ENCODE data around the gene SLC43A3.

SLC43A3 gene

GRCh38 chr11:57430952-57431351 lies 4.0 kb upstream of the SLC43A3 start:
- no peak overlapping the region for H3K27ac ChIP-seq

DNA sequence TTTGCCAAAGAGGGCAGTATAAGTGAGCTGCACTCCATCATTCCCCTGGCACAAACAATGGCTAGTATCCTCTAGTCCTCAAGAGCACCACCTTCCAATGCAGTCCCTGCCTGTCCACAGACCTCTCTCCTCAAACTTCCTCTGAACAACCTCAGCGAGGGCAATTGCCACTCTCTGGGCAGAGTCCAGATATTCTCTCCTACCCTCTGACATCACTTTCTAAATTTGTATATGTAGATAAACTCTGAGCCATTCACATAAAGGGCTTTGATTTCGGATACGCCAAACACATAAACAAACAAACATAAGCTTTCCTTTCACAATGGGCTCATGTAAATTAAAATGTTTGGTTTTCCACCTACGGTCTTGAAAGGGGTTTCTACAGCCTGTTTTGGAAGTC lies 3.0 kb upstream of the SLC43A3 start:
- no peak overlapping the region for H3K27ac ChIP-seq
- DNase-seq (ENCODE audit: low read depth, low spot score), result no peak

More at GRCh38 chr11:57430952-57431351, 4.0 kb upstream of the SLC43A3 start:
- no peak for DNase-seq (ENCODE audit: low read depth, low spot score)

GRCh38 chr11:57428643-57429042 lies 1.7 kb upstream of the SLC43A3 start:
- DNase-seq (ENCODE audit: low read depth, low spot score), result no peak
- no peak overlapping the region for H3K27ac ChIP-seq

DNA sequence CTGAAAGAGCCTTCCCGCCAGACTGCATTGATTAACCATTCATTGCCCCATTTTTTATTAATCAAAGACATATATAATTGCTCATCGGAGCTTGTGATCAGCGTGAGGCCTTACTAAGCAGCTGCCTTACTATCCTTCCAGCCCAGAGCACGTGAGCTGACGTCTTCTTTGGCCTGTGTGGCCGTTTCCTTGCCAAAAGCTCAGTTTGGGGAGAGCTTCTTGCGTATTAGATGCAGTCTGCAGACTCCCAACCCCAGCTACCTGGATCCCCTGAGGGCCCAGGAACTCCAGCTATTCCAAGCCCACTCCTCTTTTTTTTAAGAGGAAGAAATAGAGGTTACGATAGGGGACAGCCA lies 784 bp upstream of the SLC43A3 start:
- no peak for DNase-seq (ENCODE audit: low read depth, low spot score)
- peak overlapping the region; percentile 90 for H3K27ac ChIP-seq

DNA sequence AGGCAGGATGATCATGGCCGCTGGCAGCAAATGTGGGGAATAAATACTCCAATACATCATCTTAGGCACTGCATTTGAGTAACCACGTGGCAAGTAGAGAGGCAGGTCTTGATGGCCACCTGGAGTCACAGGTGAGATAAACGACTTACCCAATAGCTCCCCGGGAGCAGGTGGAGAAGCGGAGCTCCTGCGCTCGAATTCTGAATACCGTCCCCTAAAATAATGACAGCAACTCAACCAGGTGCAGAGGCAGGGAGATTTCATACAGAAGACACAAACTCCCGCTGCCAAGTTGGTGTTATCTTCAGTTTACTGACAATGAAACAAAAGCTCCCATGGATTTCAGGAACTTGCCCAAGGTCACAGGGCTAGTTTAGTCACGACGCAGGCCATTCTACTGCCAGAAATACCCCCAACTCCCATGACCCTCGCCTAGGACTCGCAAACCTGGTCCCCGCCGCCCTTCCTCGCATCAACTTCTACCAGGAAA lies 437 bp downstream of the SLC43A3 start:
- no peak for DNase-seq (ENCODE audit: low read depth, low spot score)
- H3K27ac ChIP-seq, result peak overlapping the region; percentile 90

DNA sequence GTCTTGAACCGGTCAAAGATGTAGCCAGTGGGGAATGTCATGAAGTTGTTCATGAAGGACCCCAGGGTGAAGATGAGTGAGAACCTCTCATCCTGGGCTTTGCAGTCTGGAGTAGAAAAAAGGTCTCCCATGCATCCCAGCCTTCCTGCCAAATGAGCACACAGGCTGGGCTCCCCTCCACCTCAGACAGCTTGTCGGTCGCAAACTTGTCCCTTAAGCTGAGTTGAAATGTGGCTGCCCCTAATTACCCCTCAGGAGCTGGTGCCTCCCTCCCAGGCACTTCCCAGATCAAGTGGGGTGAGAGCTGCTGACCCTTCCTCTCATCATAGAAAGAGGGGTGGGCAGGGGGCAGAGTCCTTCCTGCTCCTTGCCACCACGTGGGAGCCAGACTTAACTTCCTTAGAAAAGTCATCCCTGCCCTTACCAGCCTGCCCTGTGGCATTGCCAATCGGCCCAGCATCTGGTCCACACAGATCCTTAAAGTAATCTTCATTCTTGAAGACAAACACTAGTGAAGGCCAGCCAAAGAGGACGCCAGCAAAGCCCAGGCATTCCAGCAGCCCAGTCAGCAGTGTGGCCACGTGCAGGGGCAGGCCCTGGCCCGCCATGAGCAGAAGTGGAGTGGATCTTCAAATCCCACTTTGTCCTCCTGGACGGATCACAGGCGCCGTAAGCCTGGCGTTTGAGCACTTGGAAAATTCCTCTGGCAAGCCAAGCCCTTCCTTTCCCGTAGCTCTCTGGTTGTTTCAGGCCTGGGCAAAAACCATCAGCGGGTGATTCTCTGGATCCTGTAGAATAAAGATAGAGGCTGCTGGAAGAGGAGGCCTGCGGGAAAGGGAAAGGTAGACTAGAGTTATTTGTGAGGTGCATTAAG lies 1.1 kb downstream of the SLC43A3 start:
- H3K27ac ChIP-seq, result peak overlapping the region; percentile 90
- no peak for DNase-seq (ENCODE audit: low read depth, low spot score)

DNA sequence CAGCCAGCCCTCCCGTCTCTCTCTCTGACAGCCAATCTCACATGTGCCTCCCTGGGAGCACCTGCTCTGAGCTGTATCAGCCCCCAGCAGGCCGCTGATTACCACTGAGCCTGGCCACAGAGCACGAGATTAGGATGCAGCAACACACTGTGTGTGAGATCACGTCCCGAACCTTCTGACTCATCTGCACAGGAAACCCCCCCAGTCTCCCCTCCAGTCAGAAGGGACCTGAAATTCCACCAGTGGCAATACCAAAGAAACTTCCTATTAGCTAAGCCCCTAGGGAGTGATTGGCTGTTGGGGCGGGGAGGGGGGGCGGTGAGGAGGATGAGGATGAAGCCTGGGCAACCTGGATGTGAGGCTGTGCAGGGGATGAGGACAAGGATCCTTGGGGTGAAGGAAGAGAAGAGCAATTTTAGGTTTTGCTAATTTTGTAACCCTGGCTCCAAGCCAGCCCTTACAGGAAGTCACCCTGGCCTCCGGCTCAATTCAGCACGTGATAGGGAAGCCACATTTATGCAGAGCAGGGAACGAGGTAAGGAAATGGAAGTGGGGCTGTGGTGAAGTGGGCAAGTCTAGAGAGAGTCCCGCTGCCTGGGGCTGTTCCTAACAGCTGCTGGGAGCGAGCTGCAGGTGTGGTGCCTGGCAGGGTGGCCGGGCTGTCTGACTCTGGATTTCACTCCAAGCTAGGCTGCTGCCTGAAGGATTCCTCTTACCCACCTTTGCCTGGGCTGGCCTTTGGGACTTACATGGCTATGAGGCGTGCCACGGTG lies 1.9 kb downstream of the SLC43A3 start:
- H3K27ac ChIP-seq, result peak overlapping the region; percentile 90
- DNase-seq (ENCODE audit: low read depth, low spot score), result no peak

DNA sequence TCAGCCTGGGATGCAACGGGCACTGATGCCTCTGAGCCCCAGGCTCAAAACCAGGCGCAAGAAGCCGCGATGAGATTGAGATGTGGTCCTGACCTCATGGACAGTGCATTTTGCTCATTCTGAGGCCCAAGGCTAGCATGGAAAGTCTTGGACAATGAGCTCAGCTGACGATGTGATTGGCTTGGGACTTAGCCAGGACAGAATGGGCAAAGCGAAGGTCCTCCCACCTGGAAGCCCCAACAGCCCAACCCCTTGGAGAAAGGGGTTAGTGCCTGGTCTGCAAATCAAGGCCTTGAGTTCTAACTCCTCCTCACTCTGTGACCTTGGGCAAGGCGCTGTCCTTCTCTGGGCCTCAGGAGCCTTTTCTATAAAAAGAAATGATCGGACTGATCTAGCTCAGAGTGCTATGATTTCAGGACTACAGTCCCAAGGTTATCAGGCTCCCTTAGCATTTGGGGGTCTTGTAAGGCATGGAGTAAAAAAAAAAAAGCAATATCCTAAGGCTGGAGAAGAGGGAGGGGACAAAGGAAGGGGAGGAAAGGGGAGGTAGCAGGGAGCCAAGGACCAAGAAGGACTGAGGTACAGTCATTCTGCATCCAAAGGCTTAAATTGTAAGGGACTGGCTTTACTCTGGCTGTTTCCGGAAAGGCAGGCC lies 2.7 kb downstream of the SLC43A3 start:
- H3K27ac ChIP-seq, result peak overlapping the region; percentile 90
- DNase-seq (ENCODE audit: low read depth, low spot score), result no peak

- no peak for DNase-seq (ENCODE audit: low read depth, low spot score)
These were observed 4.3 kb downstream of the SLC43A3 start for GRCh38 chr11:57422669-57423068.

DNA sequence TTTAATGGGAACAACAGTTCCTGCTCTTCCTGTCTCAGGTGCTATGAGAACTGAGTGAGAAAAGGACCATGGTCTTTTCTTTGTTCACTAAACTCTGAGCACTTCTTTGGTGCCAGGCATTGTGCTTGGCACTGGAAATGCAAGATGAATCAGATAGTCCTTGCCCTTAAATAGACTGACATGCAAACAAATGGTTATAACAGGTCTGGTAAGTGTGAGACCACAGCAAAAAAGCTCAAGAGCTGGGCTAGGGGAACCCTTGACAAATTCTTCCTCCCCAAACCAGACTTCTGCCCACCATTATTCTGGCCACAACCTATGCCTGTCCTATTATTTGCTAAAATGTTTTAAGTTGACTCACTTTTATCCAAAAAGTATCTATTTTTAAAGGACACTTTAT lies 5.1 kb downstream of the SLC43A3 start:
- no peak for DNase-seq (ENCODE audit: low read depth, low spot score)
- no peak overlapping the region for H3K27ac ChIP-seq

More at GRCh38 chr11:57422669-57423068, 4.3 kb downstream of the SLC43A3 start:
- no peak overlapping the region for H3K27ac ChIP-seq

DNA sequence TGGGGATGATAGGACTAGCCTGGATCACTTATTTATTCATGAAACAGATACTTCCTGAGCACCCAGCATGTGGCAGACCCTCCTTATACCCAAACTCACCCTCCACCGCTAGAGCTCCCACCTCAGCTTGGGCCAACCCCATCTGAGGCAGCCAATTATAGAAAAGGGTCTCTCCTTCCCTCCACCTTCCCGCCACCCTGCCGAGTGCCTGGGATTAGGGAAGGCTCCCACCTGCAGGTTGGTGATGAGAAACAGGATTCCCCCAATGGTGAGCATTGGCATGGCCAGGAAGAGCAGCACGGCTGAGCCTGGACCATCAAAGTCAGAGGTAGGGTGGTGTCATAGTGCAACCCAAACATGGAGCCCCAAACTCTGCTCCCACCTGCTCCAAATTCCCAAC lies 5.9 kb downstream of the SLC43A3 start:
- H3K27ac ChIP-seq, result no peak overlapping the region
- DNase-seq (ENCODE audit: low read depth, low spot score), result no peak

- DNase-seq (ENCODE audit: low read depth, low spot score), result no peak
- no peak overlapping the region for H3K27ac ChIP-seq
These were observed 7.8 kb downstream of the SLC43A3 start for GRCh38 chr11:57419146-57419545.

DNA sequence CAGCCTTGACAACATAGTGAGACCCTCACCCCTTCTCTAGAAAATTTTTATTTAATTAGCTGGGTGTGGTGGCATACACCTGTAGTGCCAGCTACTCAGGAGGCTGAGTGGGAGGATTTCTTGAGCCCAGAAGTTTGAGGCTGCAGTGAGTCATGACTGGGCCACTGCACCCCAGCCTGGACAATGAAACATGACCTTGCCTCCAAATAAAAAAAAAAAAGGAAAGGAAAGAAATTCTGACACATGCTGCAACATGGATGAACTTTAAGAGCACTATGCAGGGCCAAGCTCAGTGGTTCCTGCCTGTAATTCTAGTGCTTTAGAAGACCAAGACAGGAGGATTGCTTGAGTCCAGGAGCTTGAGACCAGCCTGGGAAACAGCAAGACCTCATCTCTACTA lies 8.8 kb downstream of the SLC43A3 start:
- DNase-seq (ENCODE audit: low read depth, low spot score), result no peak
- no peak overlapping the region for H3K27ac ChIP-seq

DNA sequence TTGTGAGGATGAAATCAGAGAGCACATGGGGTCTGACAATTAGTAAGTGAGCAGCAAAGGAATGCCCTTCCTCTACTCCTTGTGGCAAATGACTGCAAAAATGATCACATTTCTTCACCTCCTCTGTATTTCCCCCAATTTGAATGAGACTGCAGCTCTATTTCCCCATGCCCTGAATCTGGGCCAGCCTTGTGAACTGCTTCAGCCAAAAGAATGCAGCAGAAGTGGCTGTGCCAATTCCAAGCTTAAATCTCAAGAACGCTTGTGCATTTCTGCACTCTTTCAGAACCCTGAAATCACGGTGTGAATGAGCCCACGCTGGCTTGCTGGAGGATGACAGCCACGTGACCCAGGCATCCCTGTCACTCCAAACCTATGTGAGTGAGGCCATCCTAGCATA lies 9.9 kb downstream of the SLC43A3 start:
- DNase-seq (ENCODE audit: low read depth, low spot score), result no peak
- no peak overlapping the region for H3K27ac ChIP-seq

DNA sequence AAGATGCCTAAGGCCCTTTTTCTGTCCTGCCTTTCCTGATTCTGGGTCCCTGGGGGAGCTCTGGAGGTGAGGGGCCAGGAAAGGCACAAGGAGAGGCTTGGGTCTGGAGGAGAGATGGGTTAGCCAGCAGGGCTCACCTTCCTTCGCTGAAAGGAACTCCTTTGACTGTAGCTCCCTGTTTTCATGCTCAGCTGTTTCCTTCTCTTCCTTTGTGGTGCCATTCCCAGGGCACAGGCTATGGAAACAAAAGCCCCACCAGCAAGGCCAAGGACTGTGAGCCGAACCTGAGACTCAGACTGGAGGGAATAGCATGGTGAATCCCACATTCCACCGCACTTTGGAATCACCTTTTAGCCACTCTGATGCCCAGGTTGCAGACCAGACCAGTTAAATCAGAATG lies 10.5 kb downstream of the SLC43A3 start:
- H3K27ac ChIP-seq, result no peak overlapping the region
- DNase-seq (ENCODE audit: low read depth, low spot score), result no peak

GRCh38 chr11:57414612-57415212 lies 12.2 kb downstream of the SLC43A3 start:
- no peak overlapping the region for H3K27ac ChIP-seq

DNA sequence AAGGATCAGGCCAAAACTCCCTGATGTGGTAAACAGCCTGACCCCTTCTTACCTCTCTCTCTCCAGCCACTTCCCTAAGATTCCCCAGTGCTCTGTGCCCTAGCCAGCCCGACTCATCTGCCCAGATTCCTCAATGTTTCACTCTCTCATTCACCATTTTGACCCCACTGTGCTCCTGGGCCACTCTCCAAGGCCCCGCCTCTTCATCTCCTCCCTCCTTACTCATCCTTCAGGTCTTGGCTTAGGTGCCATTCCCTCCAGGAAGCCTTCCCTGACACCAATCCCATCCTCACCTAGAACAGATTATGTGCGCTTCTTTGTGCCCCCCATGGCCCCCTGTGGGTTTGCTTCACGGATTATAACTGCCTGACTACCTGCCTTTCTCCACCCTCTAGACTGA lies 13.2 kb downstream of the SLC43A3 start:
- DNase-seq (ENCODE audit: low read depth, low spot score), result no peak
- no peak overlapping the region for H3K27ac ChIP-seq

More at GRCh38 chr11:57414612-57415212, 12.2 kb downstream of the SLC43A3 start:
- DNase-seq (ENCODE audit: low read depth, low spot score), result no peak

DNA sequence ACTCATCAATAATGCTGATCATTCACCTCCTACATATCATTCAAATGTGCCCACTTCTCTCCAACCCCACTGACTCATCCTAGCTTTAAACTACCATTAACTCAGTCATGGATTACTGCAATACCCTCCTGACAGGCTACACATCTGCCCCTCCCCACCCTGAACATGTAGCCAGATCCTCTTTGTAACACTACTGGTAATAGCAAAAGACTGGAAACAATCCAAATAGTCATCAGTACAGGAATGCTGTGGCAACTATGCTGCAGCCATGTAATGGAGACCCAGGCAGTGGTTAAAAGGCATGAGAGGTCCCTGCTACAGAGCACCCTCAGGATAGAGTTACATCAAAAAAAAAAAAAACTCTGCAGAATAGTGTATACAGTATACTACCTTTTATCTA lies 16.6 kb downstream of the SLC43A3 start:
- no peak for DNase-seq (ENCODE audit: low read depth, low spot score)
- no peak overlapping the region for H3K27ac ChIP-seq

DNA sequence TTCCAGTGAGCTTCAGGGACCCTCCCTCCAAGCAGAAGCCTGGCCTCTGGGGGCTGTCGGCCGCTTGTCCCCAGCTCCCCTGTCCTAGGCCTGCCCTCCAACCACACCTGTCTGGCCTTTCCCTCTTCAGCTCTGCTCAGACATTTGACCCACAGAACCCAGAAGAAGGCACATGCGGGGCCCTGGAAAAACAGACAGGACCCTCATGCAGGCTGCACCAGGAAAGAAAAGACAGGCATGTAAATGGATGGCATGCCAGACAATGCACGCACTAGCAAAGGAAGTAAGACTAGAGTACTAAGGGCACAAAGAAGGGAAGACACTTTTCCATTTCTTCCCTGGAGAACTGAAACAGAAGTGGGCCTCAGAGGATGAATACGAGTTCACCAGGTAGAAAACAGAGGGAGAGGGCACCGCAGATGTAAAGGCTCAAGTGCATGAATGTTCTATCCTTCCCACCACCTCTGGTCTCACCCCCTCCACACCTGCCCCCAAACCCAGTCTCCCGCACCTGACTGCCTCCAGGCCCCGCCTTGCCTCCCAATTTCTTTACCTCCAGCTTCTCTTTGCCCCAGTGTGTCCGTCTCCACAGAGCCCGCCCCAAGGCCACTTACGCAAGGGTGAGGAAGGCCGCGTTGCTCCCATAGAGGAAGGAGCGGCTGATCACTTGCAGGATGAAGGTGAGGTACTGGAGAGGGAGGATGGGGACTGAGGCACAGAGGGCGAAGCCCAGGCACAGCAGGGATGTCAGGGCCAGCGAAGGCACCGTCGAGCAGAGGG lies 17.4 kb downstream of the SLC43A3 start:
- H3K27ac ChIP-seq, result no peak overlapping the region
- no peak for DNase-seq (ENCODE audit: low read depth, low spot score)

- DNase-seq (ENCODE audit: low read depth, low spot score), result no peak
- no peak overlapping the region for H3K27ac ChIP-seq
These were observed 18.1 kb downstream of the SLC43A3 start for GRCh38 chr11:57408771-57409170.
